ENCODE results near the gene KCTD5. TPM values are rescaled to one million over a fixed set of nuclear protein-coding genes. Genes with fewer than 3 reads are reported as not detected.

KCTD5 gene
- total and polyA plus RNA-seq, 9 of the 15 experiments (the other 6 are each of a cell fraction or from before 2014, with no cell fraction given) = 0.73 to 58.3 (median 32.3) TPM

DNA sequence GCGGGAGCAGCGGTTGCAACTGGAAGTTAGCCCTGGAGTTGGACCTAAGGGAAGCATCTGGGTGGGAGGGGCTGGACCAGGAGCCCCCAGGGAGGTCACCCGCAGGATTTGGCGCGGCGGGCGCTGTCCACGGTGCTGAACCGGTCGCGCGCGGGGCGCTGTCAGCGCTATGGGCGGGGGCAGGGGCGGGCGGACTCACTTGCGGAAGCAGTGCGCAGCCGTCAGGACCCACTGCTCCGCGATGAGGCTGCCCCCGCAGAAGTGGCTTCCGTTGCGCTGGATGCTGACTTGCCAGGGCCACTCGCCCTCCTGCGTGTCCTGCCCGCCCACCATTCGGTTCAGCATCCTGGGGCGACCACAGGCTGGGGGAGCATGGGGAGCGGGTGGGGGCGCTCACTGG lies 33.2 kb downstream of the KCTD5 start (continued):
- TF ChIP-seq, protein P1, sequence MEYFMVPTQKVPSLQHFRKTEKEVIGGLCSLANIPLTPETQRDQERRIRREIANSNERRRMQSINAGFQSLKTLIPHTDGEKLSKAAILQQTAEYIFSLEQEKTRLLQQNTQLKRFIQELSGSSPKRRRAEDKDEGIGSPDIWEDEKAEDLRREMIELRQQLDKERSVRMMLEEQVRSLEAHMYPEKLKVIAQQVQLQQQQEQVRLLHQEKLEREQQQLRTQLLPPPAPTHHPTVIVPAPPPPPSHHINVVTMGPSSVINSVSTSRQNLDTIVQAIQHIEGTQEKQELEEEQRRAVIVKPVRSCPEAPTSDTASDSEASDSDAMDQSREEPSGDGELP (CRISPR knock-in tag; IDR thresholded peaks at IDR 0.05; ENCODE audit: borderline replicate concordance) = peak; percentile 81; the same call in 1 of the 2 replicates
- no peak for TF ChIP-seq BRCA1 (IDR thresholded peaks at IDR 0.05)
- TF ChIP-seq BRCA1 (CRISPR knock-in tag; IDR thresholded peaks at IDR 0.05) = no peak
- TF ChIP-seq ZNF589 (CRISPR knock-in tag; IDR thresholded peaks at IDR 0.05; ENCODE audit: low read depth) = no peak
- TF ChIP-seq ELF1 (tag; IDR thresholded peaks at IDR 0.05) = no peak
- TF ChIP-seq, protein P2, sequence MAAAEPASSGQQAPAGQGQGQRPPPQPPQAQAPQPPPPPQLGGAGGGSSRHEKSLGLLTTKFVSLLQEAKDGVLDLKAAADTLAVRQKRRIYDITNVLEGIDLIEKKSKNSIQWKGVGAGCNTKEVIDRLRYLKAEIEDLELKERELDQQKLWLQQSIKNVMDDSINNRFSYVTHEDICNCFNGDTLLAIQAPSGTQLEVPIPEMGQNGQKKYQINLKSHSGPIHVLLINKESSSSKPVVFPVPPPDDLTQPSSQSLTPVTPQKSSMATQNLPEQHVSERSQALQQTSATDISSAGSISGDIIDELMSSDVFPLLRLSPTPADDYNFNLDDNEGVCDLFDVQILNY (CRISPR knock-in tag; IDR thresholded peaks at IDR 0.05) = no peak
- no peak for TF ChIP-seq RUNX1 (IDR thresholded peaks at IDR 0.05; ENCODE audit: low read depth)
- TF ChIP-seq NR3C1 (CRISPR knock-in tag; IDR thresholded peaks at IDR 0.05) = peak; percentile 96
- TF ChIP-seq, protein P3, sequence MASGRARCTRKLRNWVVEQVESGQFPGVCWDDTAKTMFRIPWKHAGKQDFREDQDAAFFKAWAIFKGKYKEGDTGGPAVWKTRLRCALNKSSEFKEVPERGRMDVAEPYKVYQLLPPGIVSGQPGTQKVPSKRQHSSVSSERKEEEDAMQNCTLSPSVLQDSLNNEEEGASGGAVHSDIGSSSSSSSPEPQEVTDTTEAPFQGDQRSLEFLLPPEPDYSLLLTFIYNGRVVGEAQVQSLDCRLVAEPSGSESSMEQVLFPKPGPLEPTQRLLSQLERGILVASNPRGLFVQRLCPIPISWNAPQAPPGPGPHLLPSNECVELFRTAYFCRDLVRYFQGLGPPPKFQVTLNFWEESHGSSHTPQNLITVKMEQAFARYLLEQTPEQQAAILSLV (tag; IDR thresholded peaks at IDR 0.05) = no peak
- TF ChIP-seq POLR3A (IDR thresholded peaks at IDR 0.05; ENCODE audit: borderline replicate concordance, extremely low read depth, insufficient read depth, insufficient read length) = no peak
- TF ChIP-seq, protein P4, sequence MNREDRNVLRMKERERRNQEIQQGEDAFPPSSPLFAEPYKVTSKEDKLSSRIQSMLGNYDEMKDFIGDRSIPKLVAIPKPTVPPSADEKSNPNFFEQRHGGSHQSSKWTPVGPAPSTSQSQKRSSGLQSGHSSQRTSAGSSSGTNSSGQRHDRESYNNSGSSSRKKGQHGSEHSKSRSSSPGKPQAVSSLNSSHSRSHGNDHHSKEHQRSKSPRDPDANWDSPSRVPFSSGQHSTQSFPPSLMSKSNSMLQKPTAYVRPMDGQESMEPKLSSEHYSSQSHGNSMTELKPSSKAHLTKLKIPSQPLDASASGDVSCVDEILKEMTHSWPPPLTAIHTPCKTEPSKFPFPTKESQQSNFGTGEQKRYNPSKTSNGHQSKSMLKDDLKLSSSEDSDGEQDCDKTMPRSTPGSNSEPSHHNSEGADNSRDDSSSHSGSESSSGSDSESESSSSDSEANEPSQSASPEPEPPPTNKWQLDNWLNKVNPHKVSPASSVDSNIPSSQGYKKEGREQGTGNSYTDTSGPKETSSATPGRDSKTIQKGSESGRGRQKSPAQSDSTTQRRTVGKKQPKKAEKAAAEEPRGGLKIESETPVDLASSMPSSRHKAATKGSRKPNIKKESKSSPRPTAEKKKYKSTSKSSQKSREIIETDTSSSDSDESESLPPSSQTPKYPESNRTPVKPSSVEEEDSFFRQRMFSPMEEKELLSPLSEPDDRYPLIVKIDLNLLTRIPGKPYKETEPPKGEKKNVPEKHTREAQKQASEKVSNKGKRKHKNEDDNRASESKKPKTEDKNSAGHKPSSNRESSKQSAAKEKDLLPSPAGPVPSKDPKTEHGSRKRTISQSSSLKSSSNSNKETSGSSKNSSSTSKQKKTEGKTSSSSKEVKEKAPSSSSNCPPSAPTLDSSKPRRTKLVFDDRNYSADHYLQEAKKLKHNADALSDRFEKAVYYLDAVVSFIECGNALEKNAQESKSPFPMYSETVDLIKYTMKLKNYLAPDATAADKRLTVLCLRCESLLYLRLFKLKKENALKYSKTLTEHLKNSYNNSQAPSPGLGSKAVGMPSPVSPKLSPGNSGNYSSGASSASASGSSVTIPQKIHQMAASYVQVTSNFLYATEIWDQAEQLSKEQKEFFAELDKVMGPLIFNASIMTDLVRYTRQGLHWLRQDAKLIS (CRISPR knock-in tag; IDR thresholded peaks at IDR 0.05) = peak; percentile 49; the same call in 1 of the 2 replicates
- TF ChIP-seq CBFA2T2 (conservative IDR thresholded peaks at IDR 0.05) = no peak
- no peak for TF ChIP-seq MTA2 (IDR thresholded peaks at IDR 0.05; ENCODE audit: low read depth)
- no peak for TF ChIP-seq CBFB (CRISPR knock-in tag; IDR thresholded peaks at IDR 0.05)
- no peak for TF ChIP-seq CC2D1A (IDR thresholded peaks at IDR 0.05)
- TF ChIP-seq PRMT5 (CRISPR knock-in tag; IDR thresholded peaks at IDR 0.05) = peak; percentile 96
- TF ChIP-seq, protein P5, sequence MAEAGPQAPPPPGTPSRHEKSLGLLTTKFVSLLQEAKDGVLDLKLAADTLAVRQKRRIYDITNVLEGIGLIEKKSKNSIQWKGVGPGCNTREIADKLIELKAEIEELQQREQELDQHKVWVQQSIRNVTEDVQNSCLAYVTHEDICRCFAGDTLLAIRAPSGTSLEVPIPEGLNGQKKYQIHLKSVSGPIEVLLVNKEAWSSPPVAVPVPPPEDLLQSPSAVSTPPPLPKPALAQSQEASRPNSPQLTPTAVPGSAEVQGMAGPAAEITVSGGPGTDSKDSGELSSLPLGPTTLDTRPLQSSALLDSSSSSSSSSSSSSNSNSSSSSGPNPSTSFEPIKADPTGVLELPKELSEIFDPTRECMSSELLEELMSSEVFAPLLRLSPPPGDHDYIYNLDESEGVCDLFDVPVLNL (CRISPR knock-in tag; IDR thresholded peaks at IDR 0.05; ENCODE audit: low read depth) = peak; percentile 80; the same call in 1 of the 2 replicates
- TF ChIP-seq, protein P6, sequence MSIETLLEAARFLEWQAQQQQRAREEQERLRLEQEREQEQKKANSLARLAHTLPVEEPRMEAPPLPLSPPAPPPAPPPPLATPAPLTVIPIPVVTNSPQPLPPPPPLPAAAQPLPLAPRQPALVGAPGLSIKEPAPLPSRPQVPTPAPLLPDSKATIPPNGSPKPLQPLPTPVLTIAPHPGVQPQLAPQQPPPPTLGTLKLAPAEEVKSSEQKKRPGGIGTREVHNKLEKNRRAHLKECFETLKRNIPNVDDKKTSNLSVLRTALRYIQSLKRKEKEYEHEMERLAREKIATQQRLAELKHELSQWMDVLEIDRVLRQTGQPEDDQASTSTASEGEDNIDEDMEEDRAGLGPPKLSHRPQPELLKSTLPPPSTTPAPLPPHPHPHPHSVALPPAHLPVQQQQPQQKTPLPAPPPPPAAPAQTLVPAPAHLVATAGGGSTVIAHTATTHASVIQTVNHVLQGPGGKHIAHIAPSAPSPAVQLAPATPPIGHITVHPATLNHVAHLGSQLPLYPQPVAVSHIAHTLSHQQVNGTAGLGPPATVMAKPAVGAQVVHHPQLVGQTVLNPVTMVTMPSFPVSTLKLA (conservative IDR thresholded peaks at IDR 0.05) = peak; percentile 54 to 80; a peak in 3 of 4 replicates
- peak; percentile 93 for TF ChIP-seq ZBTB7A (IDR thresholded peaks at IDR 0.05; ENCODE audit: borderline replicate concordance, control insufficient read depth, low read depth, low read length)
- TF ChIP-seq KLF1 (tag; IDR thresholded peaks at IDR 0.05) = no peak
